Astrocyte (in vitro differentiated cells and primary cell): ENCODE results near the gene C14orf119. TPM values are rescaled to one million over a fixed set of nuclear protein-coding genes. Genes with fewer than 3 reads are reported as not detected.

ENCODE experiments used
- DNase-seq: peaks from one replicate; pipeline ENCODE4 v3.0.0-alpha.2; 2010; ENCODE audit warnings: low read depth
- FAIRE-seq: peaks from 2 replicates; lab custom pipeline; 2011; peaks lifted over from hg19 to GRCh38; lab: Jason Lieb, UNC
- H2AFZ ChIP-seq: 2 replicates; pipeline ENCODE4 v1.6.0; 2012; ENCODE audit warnings: low read depth, low read length, inconsistent platforms
- H3K27ac ChIP-seq: 2 replicates; pipeline ENCODE4 v1.5.1; 2011; ENCODE audit warnings: low read depth, low read length, inconsistent platforms
- H3K27me3 ChIP-seq: 2 replicates; pipeline ENCODE4 v1.6.0; 2011; ENCODE audit warnings: low read length, inconsistent platforms; ENCODE audit not compliant: insufficient read depth
- H3K36me3 ChIP-seq: 2 replicates; pipeline ENCODE4 v1.5.1; 2011; ENCODE audit warnings: low read length, inconsistent platforms; ENCODE audit not compliant: insufficient read depth
- H3K4me1 ChIP-seq: 2 replicates; pipeline ENCODE4 v1.5.1; 2011; ENCODE audit warnings: low read length, inconsistent platforms; ENCODE audit not compliant: insufficient read depth
- H3K4me2 ChIP-seq: 2 replicates; pipeline ENCODE4 v1.6.0; 2012; ENCODE audit warnings: low read length, inconsistent platforms
- H3K4me3 ChIP-seq: 2 replicates; pipeline ENCODE4 v1.5.1; 2011; ENCODE audit warnings: low read depth, mild to moderate bottlenecking, low read length, inconsistent platforms; ENCODE audit not compliant: insufficient read depth
- H3K79me2 ChIP-seq: 2 replicates; pipeline ENCODE4 v1.6.0; 2012; ENCODE audit warnings: mild to moderate bottlenecking, low read length, inconsistent platforms; ENCODE audit not compliant: insufficient read depth
- H3K9ac ChIP-seq: 2 replicates; pipeline ENCODE4 v1.6.0; 2012; ENCODE audit warnings: mild to moderate bottlenecking, low read length, inconsistent platforms
- H3K9me3 ChIP-seq: 2 replicates; pipeline ENCODE4 v1.5.1; 2012; ENCODE audit warnings: low read depth, mild to moderate bottlenecking, low read length, inconsistent platforms; ENCODE audit not compliant: insufficient read depth
- H4K20me1 ChIP-seq: 2 replicates; pipeline ENCODE4 v1.6.0; 2012; ENCODE audit warnings: low read length, inconsistent platforms; ENCODE audit not compliant: insufficient read depth
- H3K27ac Mint-ChIP-seq: one replicate; pipeline ENCODE4 v1.8.0; 2021; ENCODE audit warnings: mild to moderate bottlenecking, mixed read lengths; ENCODE audit not compliant: unreplicated experiment
- H3K27me3 Mint-ChIP-seq: one replicate; pipeline ENCODE4 v1.8.0; 2021; ENCODE audit warnings: low read depth, mixed read lengths; ENCODE audit not compliant: unreplicated experiment
- H3K36me3 Mint-ChIP-seq: one replicate; pipeline ENCODE4 v1.8.0; 2021; ENCODE audit warnings: low read depth, mixed read lengths; ENCODE audit not compliant: unreplicated experiment
- H3K4me1 Mint-ChIP-seq: one replicate; pipeline ENCODE4 v1.8.0; 2021; ENCODE audit warnings: low read depth, mixed read lengths; ENCODE audit not compliant: unreplicated experiment
- H3K4me3 Mint-ChIP-seq: one replicate; pipeline ENCODE4 v1.8.0; 2021; ENCODE audit warnings: mild to moderate bottlenecking, moderate library complexity, mixed read lengths; ENCODE audit not compliant: unreplicated experiment
- H3K9me3 Mint-ChIP-seq: one replicate; pipeline ENCODE4 v1.8.0; 2021; ENCODE audit warnings: mild to moderate bottlenecking, mixed read lengths; ENCODE audit not compliant: unreplicated experiment
- CTCF ChIP-seq: IDR thresholded peaks from 2 replicates; pipeline ENCODE4 v1.5.1; 2011; ENCODE audit warnings: low read depth, mild to moderate bottlenecking, inconsistent platforms, low read length, moderate library complexity; ENCODE audit not compliant: insufficient read depth
- EZH2 ChIP-seq: IDR thresholded peaks from 2 replicates; pipeline ENCODE4 v1.6.1; 2012; ENCODE audit warnings: mild to moderate bottlenecking, low read length, inconsistent platforms; ENCODE audit not compliant: insufficient read depth
- total RNA-seq: library from RNA; stranded (reverse); gene quantifications from 2 replicates; pipeline ENCODE4 v1.2.1, GENCODE V29; 2021

Gene C14orf119
- total RNA-seq, 1 donor from 2014 or later, result 83.9 TPM

DNA sequence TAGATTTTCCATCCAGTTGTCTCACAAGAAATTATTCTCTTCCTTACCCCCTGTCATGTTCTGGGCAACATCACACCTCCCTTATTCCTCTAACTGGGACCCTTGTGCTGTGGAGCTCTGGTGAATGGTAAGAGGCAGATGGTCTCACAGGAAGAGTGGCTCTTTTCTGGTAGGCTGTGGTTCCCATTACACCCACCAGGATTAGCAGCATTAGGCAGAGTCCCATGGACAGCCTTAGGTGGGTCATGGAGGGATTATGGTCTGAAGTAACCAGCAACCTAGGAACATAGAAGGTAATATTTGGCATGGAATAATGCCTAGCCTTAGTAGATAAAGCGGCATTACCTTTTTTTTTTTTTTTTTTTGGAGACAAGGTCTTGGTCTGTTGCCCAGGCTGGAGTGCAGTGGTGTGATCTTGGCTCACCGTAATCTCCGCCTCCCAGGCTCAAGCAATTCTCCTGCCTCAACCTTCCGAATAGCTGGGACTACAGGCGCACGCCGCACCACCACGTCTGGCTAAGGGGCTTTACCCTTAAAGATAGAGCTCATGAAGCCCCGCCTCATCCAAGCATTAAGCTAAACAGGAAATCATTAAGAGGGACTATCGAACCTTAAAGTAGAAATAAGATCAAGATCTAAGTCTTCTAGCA is 4.0 kb downstream of the C14orf119 start:
- H3K9me3 ChIP-seq, result no peaks in the 10 kb centered on the region
- Mint-ChIP-seq H3K4me1 (peaks cover 12% of the 10 kb centered on the region), H3K27me3 (peaks cover 3% of the 10 kb centered on the region), H3K27ac (no peak overlapping the region), H3K9me3 (no peaks in the 10 kb centered on the region), H3K4me3 (no peak overlapping the region), H3K36me3 (peaks cover 22% of the 10 kb centered on the region)
- no peak for FAIRE-seq
- H3K4me2 ChIP-seq, result no peak overlapping the region
- H3K4me3 ChIP-seq, result no peak overlapping the region
- H3K79me2 ChIP-seq, result peaks cover 42% of the 10 kb centered on the region
- peak; percentile 2 for TF ChIP-seq CTCF
- no peak for TF ChIP-seq EZH2
- H3K4me1 ChIP-seq, result peaks cover 8% of the 10 kb centered on the region
- H3K36me3 ChIP-seq, result peaks cover 13% of the 10 kb centered on the region
- H3K9ac ChIP-seq, result no peak overlapping the region
- DNase-seq, result no peak
- H4K20me1 ChIP-seq, result peaks cover 50% of the 10 kb centered on the region
- H3K27me3 ChIP-seq, result no peaks in the 10 kb centered on the region
- no peak overlapping the region for H3K27ac ChIP-seq
- H2AFZ ChIP-seq, result no peak overlapping the region

DNA sequence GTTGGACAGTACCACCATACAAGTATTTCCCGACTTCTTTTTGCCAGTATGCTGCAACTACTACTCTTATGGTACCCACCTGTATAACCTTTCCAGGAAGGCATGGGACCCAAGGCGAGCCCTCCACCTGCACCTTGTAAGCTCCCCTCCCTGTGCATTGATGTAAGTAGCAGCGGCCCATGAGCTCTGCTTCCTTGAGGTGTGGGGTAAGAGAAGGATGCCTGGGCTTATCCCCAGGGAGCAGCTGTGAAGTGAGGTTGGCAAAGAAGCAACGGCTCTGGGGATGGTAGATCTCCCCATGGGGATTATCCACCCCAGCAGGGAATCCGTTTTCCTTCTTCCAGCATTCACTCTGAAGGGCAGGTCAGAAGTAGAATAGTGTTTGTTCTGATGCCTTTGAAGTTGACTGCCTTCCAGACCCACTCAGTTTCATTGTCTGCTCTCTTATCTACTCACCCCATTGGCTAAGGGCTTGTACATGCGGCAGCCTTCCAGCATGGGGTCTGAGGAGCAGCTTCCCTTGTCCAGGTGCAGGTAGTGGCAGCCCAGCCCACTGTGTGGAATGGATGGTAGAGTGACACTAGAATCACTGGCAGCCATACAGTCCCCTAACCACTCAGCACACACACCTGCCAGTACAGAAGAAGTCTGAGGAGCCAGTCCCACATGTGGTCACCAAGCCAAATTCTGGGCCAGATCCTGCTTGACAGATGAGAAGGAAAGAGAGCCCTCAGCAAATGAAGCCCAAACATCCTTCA is 6.1 kb downstream of the C14orf119 start:
- Mint-ChIP-seq H3K27me3 (peaks cover 3% of the 10 kb centered on the region), H3K4me1 (peaks cover 12% of the 10 kb centered on the region), H3K9me3 (no peaks in the 10 kb centered on the region), H3K4me3 (no peak overlapping the region), H3K36me3 (peaks cover 22% of the 10 kb centered on the region), H3K27ac (no peak overlapping the region)
- H3K9me3 ChIP-seq, result no peaks in the 10 kb centered on the region
- no peak for DNase-seq
- peaks cover 13% of the 10 kb centered on the region for H3K36me3 ChIP-seq
- H3K27me3 ChIP-seq, result no peaks in the 10 kb centered on the region
- TF ChIP-seq EZH2 (no peak), CTCF (no peak)
- H3K79me2 ChIP-seq, result peaks cover 30% of the 10 kb centered on the region
- FAIRE-seq, result no peak
- H3K4me1 ChIP-seq, result peaks cover 7% of the 10 kb centered on the region
- no peak overlapping the region for H3K9ac ChIP-seq
- no peak overlapping the region for H2AFZ ChIP-seq
- no peak overlapping the region for H3K4me2 ChIP-seq
- H3K4me3 ChIP-seq, result no peak overlapping the region
- no peak overlapping the region for H3K27ac ChIP-seq
- H4K20me1 ChIP-seq, result peaks cover 49% of the 10 kb centered on the region
